Measurements from ENCODE around the gene CCDC85B.

DNA sequence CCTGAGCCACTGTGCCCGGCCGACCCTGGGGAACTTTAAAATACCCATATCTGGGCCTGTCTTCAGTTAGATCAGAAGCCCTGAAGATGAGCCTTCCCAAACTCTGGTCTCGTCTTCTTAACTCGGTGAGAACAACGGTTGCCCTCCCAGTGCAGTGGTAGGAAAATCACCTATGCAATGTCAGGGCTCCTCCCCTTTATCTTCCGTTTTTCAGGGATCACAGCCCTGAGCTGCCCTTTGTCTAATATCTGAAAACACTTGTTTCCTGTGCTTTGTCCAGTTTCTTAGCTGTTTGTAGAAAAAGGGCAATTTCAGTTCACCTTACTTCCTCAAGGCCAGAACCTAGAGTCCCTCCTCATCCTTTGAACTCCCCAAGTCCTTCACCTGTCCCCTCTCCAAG lies 38.2 kb downstream of the CCDC85B start:
- TF ChIP-seq, protein P1, sequence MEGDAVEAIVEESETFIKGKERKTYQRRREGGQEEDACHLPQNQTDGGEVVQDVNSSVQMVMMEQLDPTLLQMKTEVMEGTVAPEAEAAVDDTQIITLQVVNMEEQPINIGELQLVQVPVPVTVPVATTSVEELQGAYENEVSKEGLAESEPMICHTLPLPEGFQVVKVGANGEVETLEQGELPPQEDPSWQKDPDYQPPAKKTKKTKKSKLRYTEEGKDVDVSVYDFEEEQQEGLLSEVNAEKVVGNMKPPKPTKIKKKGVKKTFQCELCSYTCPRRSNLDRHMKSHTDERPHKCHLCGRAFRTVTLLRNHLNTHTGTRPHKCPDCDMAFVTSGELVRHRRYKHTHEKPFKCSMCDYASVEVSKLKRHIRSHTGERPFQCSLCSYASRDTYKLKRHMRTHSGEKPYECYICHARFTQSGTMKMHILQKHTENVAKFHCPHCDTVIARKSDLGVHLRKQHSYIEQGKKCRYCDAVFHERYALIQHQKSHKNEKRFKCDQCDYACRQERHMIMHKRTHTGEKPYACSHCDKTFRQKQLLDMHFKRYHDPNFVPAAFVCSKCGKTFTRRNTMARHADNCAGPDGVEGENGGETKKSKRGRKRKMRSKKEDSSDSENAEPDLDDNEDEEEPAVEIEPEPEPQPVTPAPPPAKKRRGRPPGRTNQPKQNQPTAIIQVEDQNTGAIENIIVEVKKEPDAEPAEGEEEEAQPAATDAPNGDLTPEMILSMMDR (IDR thresholded peaks at IDR 0.05; ENCODE audit: poor library complexity, severe bottlenecking), result no peak
- TF ChIP-seq, protein P2, sequence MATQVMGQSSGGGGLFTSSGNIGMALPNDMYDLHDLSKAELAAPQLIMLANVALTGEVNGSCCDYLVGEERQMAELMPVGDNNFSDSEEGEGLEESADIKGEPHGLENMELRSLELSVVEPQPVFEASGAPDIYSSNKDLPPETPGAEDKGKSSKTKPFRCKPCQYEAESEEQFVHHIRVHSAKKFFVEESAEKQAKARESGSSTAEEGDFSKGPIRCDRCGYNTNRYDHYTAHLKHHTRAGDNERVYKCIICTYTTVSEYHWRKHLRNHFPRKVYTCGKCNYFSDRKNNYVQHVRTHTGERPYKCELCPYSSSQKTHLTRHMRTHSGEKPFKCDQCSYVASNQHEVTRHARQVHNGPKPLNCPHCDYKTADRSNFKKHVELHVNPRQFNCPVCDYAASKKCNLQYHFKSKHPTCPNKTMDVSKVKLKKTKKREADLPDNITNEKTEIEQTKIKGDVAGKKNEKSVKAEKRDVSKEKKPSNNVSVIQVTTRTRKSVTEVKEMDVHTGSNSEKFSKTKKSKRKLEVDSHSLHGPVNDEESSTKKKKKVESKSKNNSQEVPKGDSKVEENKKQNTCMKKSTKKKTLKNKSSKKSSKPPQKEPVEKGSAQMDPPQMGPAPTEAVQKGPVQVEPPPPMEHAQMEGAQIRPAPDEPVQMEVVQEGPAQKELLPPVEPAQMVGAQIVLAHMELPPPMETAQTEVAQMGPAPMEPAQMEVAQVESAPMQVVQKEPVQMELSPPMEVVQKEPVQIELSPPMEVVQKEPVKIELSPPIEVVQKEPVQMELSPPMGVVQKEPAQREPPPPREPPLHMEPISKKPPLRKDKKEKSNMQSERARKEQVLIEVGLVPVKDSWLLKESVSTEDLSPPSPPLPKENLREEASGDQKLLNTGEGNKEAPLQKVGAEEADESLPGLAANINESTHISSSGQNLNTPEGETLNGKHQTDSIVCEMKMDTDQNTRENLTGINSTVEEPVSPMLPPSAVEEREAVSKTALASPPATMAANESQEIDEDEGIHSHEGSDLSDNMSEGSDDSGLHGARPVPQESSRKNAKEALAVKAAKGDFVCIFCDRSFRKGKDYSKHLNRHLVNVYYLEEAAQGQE (IDR thresholded peaks at IDR 0.05; ENCODE audit: borderline replicate concordance), result no peak
- TF ChIP-seq POLR2AphosphoS5 (IDR thresholded peaks at IDR 0.05), result no peak

All from neural cell (in vitro differentiated cells).